Measurements from ENCODE around the gene NFX1.

GRCh38 chr9:33354651-33355211 lies 64.4 kb downstream of the NFX1 start:
- no peak for TF ChIP-seq CTCF (conservative IDR thresholded peaks at IDR 0.05 in 1 of 2, IDR thresholded peaks at IDR 0.05 in 1 of 2; ENCODE audit: low read depth in 1 of 2, low read length in 2 of 2)
- TF ChIP-seq EZH2 (IDR thresholded peaks at IDR 0.05; ENCODE audit: low read length, missing control alignments): no peak

Data from fibroblast of lung (primary cell).